NCI-H2081 (cell line): Measurements from ENCODE around the gene IFITM1.
"Not testable (repeated sequence)": the region's sequence is repeated elsewhere in the genome, so short reads cannot be mapped to it uniquely, and the experiment has no call there.

Source experiments
- DNase-seq, 2 experiments: peaks; one replicate each; lab custom pipeline; 2025; lab: John Stamatoyannopoulos, UW

The IFITM1 gene

DNA sequence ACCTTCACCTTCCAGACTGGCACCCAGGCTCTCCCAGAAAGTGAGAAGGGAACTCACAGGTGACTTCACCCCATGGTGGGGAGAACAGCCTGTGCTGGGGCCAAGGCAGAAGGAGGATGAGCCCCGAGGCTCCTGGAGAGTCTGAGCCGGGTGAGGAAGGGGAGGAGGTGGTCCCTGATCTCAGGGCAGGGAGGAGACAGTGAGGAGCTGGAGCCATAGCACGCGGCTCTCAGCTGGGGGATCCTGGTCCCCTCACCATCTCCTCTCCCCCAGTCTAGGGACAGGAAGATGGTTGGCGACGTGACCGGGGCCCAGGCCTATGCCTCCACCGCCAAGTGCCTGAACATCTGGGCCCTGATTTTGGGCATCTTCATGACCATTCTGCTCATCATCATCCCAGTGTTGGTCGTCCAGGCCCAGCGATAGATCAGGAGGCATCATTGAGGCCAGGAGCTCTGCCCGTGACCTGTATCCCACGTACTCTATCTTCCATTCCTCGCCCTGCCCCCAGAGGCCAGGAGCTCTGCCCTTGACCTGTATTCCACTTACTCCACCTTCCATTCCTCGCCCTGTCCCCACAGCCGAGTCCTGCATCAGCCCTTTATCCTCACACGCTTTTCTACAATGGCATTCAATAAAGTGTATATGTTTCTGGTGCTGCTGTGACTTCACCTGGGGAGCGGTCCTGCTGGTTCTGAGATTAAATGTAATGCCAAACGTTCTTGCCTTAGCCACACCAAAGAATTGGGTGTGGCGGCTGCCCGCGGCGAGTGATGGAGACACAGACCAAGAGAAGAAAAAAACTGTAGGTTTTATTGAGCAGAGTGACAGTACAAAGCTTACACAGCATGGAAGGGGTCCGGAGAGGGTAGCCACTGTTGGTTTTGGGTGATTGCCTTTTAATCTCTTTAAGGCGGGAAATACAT lies 4.8 kb upstream of the IFITM1 start:
- DNase-seq, result not testable (repeated sequence)

DNA sequence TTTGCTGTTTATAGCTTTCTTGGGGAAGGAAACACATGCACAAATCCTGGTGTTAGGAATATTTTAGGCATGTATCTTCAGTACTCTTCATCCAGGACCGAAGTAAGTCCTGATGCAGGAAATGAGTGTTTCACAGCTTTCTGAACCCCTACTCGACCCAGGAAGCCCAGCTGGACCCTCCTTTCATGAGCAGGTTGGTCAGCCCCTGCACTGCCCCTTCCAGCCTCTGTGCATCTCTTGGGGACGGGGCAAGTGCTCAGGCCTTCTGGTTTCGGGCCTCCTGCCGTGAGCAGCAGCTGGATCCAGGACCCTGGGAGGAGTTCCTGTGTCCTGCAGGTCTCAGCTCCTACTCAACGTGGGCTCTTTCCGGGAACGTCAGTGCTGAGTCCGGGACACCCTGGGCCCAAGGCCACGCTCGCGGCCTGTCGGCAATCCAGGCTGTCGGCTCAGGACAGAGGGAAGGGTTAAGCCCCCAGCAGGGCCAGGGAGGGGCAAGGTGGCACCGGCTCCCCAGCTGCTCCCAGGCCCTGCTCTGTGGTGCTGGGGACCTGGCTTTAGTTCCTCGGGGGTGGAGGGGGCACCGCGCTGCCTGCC lies 3.8 kb upstream of the IFITM1 start:
- DNase-seq, result not testable (repeated sequence)

DNA sequence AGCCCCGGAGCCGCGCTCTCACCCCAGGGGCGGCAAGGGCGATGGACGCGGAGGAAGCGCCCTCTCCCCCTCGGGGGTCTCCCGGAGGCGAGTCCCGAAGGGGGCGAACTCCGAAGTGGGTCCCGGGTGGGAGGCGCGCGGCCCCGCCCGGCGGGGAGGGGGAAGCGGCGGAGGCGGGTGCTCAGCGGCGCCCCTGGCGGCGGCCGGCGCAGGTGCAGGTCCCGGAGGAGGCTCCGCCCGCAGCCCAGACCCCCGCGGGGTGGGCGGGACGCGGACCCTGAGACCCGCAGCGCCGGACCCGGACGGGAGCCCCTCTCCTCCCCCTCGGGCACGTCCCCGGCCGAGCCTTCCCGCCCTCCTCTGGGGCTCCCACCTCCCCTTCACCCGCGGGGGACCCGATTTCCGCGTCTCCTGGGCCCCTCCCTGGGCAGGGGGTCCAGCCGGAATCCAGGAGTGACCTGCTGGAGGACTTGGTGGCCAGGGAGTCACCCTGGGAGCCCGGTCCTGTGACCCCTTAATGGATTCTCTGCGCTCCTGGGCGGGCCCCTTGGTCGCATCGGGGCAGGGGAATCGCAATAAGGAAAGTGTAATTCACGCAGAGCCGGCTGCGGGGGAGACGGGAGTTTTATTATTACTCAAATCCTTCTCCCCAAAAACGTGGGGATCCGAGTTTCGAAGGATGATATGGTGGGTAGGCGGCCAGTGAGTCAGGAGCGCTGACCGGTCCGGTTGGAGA lies 2.7 kb upstream of the IFITM1 start:
- DNase-seq, result not testable (repeated sequence)

DNA sequence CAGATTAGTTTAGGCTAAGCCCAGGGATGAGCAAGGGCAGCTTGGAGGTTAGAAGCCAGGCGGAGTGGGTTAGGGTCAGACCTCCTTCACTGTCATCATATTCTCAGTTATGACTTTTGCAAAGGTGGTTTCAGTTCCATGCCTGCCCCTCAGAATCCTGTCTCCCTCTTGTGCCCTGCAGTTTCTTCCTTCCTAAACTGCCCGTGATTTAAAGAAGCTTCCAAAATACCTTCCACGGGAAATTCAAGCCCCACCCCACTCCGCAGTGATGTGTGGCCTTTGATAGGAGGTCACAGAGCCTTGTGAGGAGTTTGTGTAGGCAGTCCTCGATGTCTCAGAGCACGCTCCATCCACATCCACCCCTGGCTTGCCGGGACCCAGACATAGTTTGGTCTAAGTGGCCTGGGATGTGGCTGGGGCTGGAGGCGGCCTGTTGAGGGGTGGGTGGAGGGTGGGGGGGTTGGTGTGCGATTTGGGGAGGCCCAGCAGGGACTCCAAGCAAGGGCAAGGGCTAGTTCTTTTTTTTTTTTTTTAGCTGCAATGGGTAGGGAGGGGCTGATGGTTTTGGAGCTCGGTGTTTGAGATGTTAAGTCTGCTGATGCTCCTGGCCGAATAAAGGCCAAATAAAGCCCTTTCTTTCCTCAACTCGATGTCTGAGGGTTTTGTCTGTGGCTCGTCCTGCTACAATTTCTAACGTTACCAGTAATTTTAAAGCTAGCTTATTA lies 1.6 kb upstream of the IFITM1 start:
- no peak for DNase-seq

DNA sequence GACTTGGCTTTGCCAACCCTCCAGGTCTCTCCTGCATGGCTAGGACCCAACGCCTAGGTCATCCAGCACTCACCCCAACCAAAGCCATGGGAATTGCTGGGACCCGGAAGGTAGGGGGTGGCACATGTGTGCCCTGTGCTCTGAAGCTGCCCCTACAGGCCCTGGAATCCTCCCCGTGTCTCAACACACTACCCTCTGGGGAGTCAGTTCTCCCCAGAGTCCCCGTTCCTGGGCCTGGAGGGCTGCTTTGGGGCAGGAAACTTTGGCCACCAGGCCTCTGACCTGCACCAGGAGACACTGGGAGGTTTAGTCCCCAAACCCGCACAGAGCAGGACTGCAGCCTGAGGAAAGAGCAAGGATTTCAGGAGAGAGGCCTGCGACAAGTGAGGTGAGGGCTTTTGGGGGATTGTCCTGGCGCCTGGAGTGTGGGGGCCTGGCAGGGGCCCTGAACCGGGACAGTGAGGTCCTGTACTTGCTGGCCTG lies 495 bp upstream of the IFITM1 start:
- DNase-seq, result no peak

DNA sequence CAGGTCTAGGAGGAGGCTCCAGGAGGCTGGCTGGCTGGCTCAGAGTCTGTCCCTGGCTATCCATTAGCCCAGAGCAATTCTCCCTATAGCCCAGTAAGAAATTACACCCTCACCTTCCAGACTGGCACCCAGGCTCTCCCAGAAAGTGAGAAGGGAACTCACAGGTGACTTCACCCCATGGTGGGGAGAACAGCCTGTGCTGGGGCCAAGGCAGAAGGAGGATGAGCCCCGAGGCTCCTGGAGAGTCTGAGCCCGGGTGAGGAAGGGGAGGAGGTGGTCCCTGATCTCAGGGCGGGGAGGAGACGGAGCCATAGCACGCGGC lies 675 bp downstream of the IFITM1 start:
- not testable (repeated sequence) for DNase-seq

DNA sequence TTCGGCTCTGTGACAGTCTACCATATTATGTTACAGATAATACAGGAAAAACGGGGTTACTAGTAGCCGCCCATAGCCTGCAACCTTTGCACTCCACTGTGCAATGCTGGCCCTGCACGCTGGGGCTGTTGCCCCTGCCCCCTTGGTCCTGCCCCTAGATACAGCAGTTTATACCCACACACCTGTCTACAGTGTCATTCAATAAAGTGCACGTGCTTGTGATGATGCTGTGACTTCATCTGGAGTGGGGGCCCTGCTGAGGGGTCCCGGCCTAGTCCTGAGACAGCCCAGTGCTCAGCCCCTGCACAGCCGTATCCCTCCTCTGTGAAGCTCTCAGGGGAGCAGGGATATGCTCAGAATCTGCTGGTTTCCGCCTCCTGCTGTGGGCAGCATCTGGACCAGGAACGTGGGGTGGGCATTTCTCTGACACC lies 1.2 kb downstream of the IFITM1 start:
- no peak for DNase-seq

DNA sequence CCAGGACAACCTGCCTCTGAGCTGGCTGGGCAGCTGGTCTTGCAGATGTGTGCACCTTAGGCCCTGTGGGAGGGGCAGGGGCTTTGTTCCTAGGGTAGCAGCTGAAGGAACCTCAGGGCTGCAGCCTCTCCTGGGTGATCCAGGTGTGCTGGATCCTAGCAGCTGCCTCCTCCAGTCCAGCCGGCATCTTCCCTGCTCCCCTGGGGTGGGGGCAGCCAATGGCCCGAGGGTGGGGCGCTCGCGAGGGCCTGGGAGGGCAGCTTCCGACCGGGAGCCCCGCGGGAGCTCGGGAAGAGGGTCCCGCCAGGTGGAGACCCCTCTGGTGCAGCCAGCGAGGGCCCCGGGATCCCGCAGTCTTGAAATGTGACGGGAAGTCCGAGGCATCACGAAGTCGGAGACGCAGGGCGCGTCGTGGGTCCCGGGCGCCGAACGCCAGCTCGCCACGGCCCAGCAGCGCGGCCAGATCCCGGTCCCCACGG lies 1.7 kb downstream of the IFITM1 start:
- DNase-seq, result no peak

DNA sequence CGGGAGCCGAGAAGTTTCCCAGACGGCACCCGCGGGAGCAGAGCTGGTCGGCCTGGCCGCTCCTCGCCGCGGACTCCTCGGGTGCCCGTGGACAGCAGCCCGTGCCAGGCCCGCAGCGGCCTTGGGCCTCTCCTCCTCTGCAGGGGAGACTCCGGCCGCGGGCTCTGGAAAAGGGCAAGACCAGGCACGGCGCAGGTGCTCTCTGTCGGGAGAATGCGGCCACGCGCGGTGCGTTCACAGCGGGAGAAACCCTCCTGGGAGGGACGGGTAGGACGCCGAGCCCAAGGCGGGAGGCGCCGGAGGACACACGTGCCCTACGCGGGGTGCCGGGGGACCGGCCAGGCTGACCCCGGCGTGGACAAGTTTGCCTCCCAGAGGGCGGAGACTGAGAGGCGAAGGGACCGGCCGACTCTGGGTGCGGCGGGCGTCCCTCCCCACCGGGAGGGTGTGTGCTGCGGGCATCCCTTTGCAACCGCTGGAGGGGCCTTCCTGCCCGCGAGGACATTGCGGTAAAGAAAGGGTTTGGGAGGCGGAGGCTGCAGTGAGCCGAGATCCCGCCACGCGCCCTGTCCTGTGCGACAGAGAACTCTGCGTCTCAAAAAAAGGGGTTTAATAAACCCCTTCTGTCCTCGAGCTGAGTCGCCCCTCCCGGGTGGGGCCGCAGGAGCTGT lies 2.3 kb downstream of the IFITM1 start:
- no peak for DNase-seq

DNA sequence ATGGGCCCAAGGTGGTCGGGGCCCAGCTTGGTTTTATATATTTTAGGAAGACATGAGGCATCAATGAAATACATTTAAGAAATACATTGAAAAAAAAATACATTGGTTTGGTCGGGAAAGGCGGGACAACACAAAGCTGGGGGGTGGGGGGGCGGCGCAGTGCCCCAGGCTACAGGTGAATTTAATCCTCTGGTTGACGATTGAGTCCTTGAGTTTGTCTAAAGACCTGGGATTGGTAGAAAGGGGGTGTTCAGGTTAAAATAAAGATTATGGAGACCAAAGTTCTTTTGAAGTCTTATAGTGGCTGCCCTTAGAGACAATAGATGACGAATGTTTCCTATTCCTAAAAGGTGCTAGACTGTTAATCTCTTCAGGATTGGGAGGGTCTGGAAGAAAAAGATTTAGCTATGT lies 3.1 kb downstream of the IFITM1 start:
- no peak for DNase-seq

DNA sequence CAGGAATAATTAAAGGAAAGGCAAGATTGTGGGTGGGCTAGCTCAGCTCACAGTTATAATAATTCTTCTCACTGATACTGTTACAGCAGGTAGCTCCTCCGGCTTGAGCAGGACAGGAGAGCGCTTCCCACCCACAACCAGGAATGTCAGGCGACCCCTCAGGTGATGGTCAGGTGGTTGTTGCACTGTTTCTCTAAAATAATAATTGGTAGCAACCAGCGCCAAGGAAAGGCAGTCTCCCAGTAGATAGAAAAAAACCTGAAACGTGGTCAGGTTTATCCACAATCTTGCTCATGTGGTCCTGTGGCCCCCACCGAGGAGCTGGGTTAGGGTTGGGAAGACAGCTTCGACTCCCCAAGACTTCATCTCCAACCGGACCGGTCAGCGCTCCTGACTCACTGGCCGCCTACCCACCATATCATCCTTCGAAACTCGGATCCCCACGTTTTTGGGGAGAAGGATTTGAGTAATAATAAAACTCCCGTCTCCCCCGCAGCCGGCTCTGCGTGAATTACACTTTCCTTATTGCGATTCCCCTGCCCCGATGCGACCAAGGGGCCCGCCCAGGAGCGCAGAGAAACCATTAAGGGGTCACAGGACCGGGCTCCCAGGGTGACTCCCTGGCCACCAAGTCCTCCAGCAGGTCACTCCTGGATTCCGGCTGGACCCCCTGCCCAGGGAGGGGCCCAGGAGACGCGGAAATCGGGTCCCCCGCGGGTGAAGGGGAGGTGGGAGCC lies 4.0 kb downstream of the IFITM1 start:
- not testable (repeated sequence) for DNase-seq

DNA sequence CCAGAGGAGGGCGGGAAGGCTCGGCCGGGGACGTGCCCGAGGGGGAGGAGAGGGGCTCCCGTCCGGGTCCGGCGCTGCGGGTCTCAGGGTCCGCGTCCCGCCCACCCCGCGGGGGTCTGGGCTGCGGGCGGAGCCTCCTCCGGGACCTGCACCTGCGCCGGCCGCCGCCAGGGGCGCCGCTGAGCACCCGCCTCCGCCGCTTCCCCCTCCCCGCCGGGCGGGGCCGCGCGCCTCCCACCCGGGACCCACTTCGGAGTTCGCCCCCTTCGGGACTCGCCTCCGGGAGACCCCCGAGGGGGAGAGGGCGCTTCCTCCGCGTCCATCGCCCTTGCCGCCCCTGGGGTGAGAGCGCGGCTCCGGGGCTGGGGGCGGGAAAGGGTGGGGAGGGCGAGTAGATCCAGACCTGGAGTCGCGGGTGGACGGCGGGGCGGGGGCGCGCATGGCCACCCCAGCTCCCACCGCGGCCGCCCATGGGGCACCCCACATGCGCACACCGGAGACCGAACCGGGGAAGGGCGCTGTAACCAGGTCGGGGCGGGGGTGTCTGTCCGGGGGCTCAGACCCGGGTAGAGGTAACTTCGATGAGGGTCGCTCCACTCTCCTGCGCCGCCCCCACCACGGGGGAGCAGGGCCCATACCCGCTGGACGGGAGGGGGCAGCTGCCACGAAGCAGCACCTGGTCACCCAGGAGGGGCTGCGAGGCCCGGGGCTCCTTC lies 4.7 kb downstream of the IFITM1 start:
- not testable (repeated sequence) for DNase-seq

DNA sequence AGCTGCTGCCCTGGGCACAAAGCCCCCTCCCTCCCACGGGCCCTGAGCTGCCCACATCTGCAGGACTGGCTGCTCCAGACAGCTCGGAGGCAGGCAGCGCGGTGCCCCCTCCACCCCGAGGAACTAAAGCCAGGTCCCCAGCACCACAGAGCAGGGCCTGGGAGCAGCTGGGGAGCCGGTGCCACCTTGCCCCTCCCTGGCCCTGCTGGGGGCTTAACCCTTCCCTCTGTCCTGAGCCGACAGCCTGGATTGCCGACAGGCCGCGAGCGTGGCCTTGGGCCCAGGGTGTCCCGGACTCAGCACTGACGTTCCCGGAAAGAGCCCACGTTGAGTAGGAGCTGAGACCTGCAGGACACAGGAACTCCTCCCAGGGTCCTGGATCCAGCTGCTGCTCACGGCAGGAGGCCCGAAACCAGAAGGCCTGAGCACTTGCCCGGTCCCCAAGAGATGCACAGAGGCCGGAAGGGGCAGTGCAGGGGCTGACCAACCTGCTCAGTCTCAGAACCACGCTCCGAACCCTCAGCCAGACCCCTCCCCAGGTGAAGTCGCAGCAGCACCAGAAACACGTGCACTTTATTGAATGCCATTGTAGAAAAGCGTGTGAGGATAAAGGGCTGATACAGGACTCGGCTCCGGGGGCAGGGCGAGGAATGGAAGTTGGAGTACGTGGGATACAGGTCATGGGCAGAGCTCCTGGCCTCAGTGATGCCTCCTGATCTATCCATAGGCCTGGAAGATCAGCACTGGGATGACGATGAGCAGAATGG lies 5.5 kb downstream of the IFITM1 start:
- DNase-seq, result not testable (repeated sequence)

DNA sequence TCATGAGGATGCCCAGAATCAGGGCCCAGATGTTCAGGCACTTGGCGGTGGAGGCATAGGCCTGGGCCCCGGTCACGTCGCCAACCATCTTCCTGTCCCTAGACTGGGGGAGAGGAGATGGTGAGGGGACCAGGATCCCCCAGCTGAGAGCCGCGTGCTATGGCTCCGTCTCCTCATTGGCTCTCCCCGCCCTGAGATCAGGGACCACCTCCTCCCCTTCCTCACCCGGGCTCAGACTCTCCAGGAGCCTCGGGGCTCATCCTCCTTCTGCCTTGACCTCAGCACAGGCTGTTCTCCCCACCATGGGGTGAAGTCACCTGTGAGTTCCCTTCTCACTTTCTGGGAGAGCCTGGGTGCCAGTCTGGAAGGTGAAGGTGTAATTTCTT lies 6.0 kb downstream of the IFITM1 start:
- not testable (repeated sequence) for DNase-seq

DNA sequence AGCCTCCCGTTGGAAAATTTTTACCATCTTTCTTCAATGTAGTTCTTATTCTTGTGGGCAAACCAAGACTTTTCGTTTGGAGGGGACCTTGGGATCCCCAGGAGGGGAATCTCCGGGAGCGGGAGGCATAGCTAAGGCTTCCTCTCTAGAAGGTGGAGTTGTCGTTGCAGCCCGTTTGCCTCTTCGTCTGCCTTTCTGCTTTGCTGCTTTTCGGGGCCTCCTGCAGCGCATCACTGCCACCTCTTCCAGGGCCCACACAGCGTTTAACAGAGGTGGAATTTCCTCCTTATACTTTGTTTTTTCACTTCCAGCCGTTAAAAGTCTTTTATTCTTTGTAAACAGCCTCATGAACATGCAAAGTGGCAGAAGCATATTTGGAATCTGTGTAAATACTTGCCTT lies 10.3 kb downstream of the IFITM1 start:
- no peak for DNase-seq

DNA sequence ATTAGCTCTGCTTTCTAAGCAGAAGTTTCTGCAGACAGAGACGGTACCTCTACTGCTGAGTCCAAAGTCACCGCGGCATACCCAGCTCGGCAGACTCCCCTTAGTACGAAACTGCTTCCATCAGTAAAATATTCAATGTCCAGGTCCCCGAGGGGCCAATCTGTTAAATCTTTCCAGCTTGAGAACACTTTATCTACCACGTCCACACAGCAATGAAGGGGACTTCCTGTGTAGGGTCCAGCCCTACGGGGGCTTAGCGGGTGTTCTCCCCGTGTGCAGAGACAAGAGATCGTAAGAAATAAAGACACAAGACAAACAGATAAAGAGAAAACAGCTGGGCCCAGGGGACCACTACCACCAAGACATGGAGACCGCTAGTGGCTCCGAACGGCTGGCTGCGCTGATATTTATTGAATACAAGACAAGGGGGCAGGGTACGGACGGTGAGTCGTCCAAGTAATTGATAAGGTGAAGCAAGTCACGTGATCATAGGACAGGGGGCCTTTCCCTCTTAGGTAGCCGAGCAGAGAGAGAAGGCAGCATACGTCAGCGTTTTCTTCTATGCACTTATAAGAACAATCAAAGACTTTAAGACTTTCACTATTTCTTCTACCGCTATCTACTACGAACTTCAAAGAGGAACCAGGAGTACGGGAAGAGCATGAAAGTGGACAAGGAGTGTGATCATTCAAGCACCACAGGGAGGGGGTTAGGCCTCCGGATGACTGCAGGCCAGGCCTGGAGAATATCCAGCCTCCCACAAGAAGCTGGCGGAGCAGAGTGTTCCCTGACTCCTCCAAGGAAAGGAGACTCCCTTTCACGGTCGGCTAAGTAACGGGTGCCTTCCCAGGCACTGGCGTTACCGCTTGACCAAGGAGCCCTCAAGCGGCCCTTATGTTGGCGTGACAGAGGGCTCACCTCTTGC lies 11.0 kb downstream of the IFITM1 start:
- not testable (repeated sequence) for DNase-seq

DNA sequence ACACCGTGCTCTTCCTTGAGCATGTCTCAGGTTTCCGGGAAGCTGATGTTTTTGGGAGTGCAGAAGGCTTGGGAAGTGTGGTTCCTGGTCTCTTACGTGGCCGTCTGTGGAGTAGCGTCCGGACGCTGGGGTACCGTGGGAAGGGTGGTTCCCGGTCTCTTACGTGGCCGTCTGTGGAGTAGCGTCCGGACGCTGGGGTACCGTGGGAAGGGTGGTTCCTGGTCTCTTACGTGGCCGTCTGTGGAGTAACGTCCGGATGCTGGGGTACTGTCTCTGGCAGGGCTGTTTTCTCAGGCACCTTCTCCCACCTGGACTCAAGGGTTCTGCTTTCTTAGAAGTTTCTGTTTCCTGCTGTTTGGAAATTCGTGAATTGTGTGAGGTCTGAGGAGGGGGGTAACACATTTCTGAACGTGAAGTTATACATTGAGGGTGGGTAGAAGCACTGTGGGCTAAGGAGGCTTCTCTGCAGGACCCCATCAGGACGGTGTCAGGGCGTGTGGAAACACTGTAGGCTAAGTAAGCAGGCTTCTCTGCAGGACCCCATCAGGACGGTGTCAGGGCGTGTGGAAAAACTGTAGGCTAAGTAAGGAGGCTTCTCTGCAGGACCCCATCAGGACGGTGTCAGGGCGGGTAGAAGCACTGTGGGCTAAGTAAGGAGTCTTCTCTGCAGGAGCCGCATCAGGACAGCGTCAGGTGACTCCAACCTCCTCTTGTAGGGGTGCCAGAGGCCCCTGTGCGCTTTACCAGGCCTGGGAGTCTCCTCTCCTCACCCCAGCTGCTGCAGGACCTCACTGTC lies 12.2 kb downstream of the IFITM1 start:
- DNase-seq, result no peak

DNA sequence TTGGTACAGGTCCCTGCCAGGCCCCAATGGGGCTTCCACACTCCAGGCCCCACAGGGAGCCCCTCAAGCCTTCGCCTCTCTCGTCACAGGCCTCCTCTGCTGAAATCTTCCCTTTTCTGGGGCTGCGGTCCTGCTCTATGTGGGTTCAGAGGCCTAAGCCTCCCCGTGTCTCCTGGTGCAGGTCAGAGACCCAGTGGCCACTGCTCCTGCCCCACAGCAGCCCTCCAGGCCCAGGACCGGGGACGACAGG lies 12.7 kb downstream of the IFITM1 start:
- no peak for DNase-seq
